Activated CD4-positive, CD25-positive, alpha-beta regulatory T cell treated with anti-CD3 and anti-CD28 coated beads, Interleukin-2, amount 50 U/mL, for 24 hours (primary cell): ENCODE measurements around the gene AKAP3.

Experiments used
- ATAC-seq, 2 donors: fragments of 150-1000 bp; cut with Tn5 transposase; one replicate each; pipeline ENCODE4 v1.10.0; 2021; ENCODE audit warnings: mild to moderate bottlenecking in 1 of 2, moderate library complexity in 1 of 2

Gene AKAP3

GRCh38 chr12:4591180-4591687 lies 57.6 kb downstream of the AKAP3 start:
- no peak for ATAC-seq

GRCh38 chr12:4589941-4590340 lies 58.9 kb downstream of the AKAP3 start:
- no peak for ATAC-seq

- no peak for ATAC-seq
Observed at GRCh38 chr12:4588916-4589315, 59.9 kb downstream of the AKAP3 start.

- no peak for ATAC-seq
Observed at GRCh38 chr12:4587108-4587507, 61.7 kb downstream of the AKAP3 start.

- no peak for ATAC-seq
Observed at GRCh38 chr12:4586500-4586899, 62.4 kb downstream of the AKAP3 start.

- ATAC-seq = no peak
Observed at GRCh38 chr12:4584896-4585295, 64.0 kb downstream of the AKAP3 start.

GRCh38 chr12:4584281-4584680 lies 64.6 kb downstream of the AKAP3 start:
- no peak for ATAC-seq

GRCh38 chr12:4580281-4580688 lies 68.6 kb downstream of the AKAP3 start:
- no peak for ATAC-seq

GRCh38 chr12:4579305-4580102 lies 69.3 kb downstream of the AKAP3 start:
- ATAC-seq = no peak

GRCh38 chr12:4572680-4573079 lies 76.2 kb downstream of the AKAP3 start:
- no peak for ATAC-seq

- no peak for ATAC-seq
Observed at GRCh38 chr12:4569261-4569660, 79.6 kb downstream of the AKAP3 start.

- peak in 1 of 2 donors; percentile 17 for ATAC-seq
Observed at GRCh38 chr12:4567073-4567881, 81.6 kb downstream of the AKAP3 start.

- no peak for ATAC-seq
Observed at GRCh38 chr12:4566474-4566873, 82.4 kb downstream of the AKAP3 start.
